ENCODE results near the gene ARL15.

- no peak for TF ChIP-seq POLR2A (IDR thresholded peaks at IDR 0.05; ENCODE audit: low read depth, low read length)
- no peak for TF ChIP-seq POLR2AphosphoS5 (IDR thresholded peaks at IDR 0.05; ENCODE audit: low read depth, low read length)
Observed at GRCh38 chr5:53928641-53929040, 381.7 kb downstream of the ARL15 start.

Measured in GM12891 (cell line).